GM12872 (cell line): Measurements from ENCODE around the gene PLXNA4.

ENCODE experiments used
- CTCF ChIP-seq: IDR thresholded peaks from 3 replicates; pipeline ENCODE4 v1.5.1; 2011; ENCODE audit warnings: low read depth, mild to moderate bottlenecking, low read length, moderate library complexity; ENCODE audit not compliant: insufficient read depth

The PLXNA4 gene

GRCh38 chr7:132124575-132124974, 451.7 kb downstream of the PLXNA4 start:
- no peak for TF ChIP-seq CTCF

GRCh38 chr7:132123773-132124172, 452.5 kb downstream of the PLXNA4 start:
- no peak for TF ChIP-seq CTCF

GRCh38 chr7:132122901-132123300, 453.4 kb downstream of the PLXNA4 start:
- no peak for TF ChIP-seq CTCF

- TF ChIP-seq CTCF: no peak
Observed at GRCh38 chr7:132121987-132122386, 454.3 kb downstream of the PLXNA4 start.

- no peak for TF ChIP-seq CTCF
Observed at GRCh38 chr7:132118641-132119040, 457.6 kb downstream of the PLXNA4 start.

GRCh38 chr7:132117636-132118035, 458.6 kb downstream of the PLXNA4 start:
- no peak for TF ChIP-seq CTCF

GRCh38 chr7:132117181-132117580, 459.1 kb downstream of the PLXNA4 start:
- TF ChIP-seq CTCF: no peak

- no peak for TF ChIP-seq CTCF
Observed at GRCh38 chr7:132116369-132116768, 459.9 kb downstream of the PLXNA4 start.
